DND-41 (cell line): Measurements from ENCODE around the gene SH3RF3.

ENCODE experiments used
- CTCF ChIP-seq: IDR thresholded peaks from 2 replicates; pipeline ENCODE4 v1.5.1; 2012; ENCODE audit warnings: borderline replicate concordance, low read length, moderate library complexity, mild to moderate bottlenecking; ENCODE audit not compliant: poor library complexity, severe bottlenecking; ENCODE audit errors: extremely low read depth
- EZH2 ChIP-seq: IDR thresholded peaks from 3 replicates; pipeline ENCODE4 v1.6.1; 2012; ENCODE audit warnings: borderline replicate concordance, low read depth, mild to moderate bottlenecking, moderate library complexity, low read length, inconsistent platforms; ENCODE audit not compliant: severe bottlenecking

GRCh38 chr2:109153807-109154206 is 24.8 kb downstream of the SH3RF3 start:
- TF ChIP-seq CTCF (no peak), EZH2 (no peak)
